GM13976 (cell line): ENCODE measurements around the gene SLC6A4.

Experiments used
- DNase-seq: peaks from one replicate; pipeline ENCODE4 v3.0.0; 2012; ENCODE audit warnings: low spot score
- in situ Hi-C: fragments of 300-500 bp; cut with MboI; formaldehyde crosslinking; loops from one replicate; pipeline ENCODE4 v1.12.0; 2022; ENCODE audit warnings: low sequenced_read_pairs, mixed read lengths, inconsistent platforms; ENCODE audit not compliant: unreplicated experiment
- TF ChIP-seq, protein P1 (sequence below): IDR thresholded peaks from 2 replicates; pipeline ENCODE4 v1.5.1; 2012; ENCODE audit warnings: borderline replicate concordance, mild to moderate bottlenecking; ENCODE audit not compliant: insufficient read depth; ENCODE audit errors: extremely low read depth, missing control alignments, control extremely low read depth

SLC6A4 gene

DNA sequence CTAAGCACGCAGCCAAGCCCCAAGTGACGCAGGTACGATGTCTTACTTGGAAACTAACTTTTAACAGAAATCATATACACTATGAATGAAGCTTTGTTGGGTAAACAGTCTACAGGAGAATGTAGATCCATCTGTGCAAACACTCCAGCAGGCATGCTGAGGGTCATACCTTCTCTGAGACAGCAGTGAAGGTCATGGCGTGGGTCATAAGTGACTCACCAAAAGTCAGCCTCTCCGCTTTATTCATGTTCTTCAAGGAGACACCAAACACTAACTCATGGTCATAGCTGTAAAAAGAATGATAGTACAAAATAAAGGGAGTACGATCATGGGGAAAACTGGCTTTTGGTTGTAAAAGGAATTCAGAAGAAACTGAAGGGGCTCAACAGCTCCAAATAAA is 35.6 kb upstream of the SLC6A4 start:
- no peak for DNase-seq
- in situ Hi-C loops: no loop called here
- TF ChIP-seq, protein P1, sequence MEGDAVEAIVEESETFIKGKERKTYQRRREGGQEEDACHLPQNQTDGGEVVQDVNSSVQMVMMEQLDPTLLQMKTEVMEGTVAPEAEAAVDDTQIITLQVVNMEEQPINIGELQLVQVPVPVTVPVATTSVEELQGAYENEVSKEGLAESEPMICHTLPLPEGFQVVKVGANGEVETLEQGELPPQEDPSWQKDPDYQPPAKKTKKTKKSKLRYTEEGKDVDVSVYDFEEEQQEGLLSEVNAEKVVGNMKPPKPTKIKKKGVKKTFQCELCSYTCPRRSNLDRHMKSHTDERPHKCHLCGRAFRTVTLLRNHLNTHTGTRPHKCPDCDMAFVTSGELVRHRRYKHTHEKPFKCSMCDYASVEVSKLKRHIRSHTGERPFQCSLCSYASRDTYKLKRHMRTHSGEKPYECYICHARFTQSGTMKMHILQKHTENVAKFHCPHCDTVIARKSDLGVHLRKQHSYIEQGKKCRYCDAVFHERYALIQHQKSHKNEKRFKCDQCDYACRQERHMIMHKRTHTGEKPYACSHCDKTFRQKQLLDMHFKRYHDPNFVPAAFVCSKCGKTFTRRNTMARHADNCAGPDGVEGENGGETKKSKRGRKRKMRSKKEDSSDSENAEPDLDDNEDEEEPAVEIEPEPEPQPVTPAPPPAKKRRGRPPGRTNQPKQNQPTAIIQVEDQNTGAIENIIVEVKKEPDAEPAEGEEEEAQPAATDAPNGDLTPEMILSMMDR: no peak

DNA sequence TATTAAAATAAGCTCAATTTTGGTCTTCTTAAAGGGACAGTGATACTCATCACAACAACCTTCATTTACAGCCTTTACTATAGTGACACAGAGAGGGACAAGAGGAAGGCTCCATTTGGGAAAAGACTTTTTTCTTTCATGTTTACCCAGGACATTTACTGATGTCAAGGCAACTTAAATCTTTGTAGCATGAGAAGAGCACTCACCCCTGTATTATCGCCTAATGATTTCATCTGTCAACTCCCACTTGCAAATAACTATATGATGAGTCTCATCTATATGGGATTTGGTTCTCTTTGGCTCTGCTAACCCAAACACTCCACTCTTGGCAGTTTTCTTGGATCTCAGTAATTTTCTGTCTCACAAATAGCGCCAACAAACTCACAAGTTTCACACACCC is 32.1 kb upstream of the SLC6A4 start:
- no peak for DNase-seq
- TF ChIP-seq, protein P1: no peak
- in situ Hi-C loops: no loop called here

DNA sequence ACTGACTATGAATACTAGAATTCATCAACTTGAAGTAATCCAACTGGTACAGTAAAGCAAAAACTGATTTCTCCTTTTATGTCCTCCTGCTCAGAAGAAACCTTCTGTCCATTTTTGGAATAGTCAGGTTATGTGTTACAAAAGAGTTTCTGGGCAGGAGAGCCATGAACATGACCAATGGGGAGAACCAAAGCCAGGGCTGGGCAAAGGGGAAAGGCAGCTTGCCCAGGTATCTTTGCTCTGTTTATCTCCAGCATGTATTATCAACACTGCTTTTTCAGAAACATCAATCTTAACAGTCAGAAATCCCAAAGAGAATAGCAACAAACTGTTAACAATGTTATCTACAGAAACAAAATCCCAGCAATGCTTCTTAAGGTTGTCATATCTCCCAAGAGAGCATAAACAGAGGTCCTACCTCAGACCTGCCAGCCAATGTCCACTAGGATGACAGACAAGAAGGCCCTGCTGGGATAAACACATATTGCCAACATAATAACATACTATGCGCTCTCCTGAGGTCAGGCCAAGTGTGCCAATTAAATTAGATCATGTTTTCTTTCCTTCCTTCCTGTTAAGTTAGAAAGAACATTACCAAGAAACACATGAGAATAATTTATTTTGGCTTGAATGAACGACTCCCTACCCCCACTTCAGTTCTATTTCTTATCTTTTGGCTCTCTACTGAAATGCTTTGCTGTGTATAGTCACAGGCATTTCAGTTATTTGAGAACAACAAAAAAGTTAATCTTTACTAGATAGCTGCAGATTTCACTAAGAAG is 28.2 kb upstream of the SLC6A4 start:
- in situ Hi-C loops: no loop called here
- TF ChIP-seq, protein P1: no peak
- no peak for DNase-seq

DNA sequence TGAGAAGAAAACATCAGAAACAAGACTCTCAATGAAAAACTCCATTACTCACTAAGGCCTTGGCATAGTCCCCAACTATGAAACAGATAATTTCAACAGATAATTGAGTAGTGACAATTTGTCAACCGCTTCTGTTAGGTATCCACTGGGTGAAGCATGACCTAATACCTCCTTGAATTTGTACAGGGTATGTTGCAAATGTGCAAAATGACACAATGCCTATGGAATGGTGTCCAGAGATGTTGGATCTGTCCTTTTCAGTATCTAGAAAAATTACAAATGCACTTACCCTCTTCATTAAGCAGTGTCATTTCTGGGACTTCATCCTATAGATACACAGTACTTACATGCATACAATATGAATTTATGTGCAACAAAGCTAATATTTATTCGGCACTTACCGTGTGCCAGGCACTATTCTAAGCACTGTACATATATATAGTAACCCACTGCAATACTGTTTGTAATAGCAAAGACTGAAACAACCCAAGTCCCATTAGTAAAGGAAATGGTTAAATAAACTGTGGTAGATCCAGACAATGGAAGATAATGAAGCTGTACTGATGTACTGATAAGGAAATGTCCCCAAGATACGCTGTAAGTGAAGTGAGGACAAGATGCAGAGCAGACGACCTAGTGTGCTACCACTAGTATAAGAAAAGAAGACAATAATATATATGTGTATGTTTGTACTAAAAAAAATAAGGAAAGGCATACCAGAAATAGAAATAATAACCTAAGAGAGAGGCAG is 21.4 kb upstream of the SLC6A4 start:
- DNase-seq: no peak
- TF ChIP-seq, protein P1: no peak
- in situ Hi-C loops: no loop called here

DNA sequence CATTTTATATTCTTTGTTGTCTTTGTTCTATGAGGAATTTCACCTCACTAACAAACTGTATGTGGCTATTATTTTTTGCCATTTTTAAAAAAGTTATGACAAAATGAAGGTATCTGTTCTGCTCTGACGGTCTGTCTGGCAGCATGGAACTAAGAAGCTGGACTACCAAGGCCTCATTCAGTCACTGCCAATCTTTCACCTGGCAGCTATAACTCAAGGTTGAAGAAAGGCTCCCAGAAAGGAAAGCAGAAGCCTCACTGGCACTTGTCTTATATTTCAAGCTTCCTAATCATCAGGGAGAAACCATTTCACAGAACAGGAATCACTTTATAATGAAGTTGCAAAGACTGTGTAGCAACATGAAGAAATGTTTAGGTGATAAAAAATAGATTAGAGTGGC is 18.7 kb upstream of the SLC6A4 start:
- no peak for DNase-seq
- in situ Hi-C loops: no loop called here
- TF ChIP-seq, protein P1: no peak

DNA sequence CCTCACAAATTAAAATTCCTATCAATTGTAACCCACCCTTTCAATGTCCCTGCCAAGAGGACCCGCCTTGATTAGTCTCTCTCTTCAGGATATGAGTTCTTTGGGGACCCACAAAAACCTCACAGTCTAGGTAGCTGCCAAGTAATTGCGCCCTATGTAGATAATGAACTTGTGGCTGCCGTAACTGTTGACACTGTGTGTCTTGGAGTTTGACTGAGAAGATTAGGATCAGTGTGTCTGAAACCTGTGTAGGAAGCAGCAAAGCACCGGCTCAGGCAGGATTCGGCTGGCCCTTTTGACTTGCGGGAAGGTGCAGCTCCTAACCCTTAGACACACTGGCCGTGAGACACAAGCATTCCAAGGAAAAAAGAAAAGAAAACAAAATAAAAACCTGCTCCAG is 17.8 kb upstream of the SLC6A4 start:
- in situ Hi-C loops: no loop called here
- TF ChIP-seq, protein P1: no peak

More for the DNA sequence above, 17.8 kb upstream of the SLC6A4 start:
- no peak for DNase-seq
